ENCODE results near the gene CENPN. TPM values are rescaled to one million over a fixed set of nuclear protein-coding genes. Genes with fewer than 3 reads are reported as not detected.

Gene CENPN
- polyA plus RNA-seq, 2 of the 4 experiments (the other 2 are of a cell fraction), result 82.6 to 101 TPM

DNA sequence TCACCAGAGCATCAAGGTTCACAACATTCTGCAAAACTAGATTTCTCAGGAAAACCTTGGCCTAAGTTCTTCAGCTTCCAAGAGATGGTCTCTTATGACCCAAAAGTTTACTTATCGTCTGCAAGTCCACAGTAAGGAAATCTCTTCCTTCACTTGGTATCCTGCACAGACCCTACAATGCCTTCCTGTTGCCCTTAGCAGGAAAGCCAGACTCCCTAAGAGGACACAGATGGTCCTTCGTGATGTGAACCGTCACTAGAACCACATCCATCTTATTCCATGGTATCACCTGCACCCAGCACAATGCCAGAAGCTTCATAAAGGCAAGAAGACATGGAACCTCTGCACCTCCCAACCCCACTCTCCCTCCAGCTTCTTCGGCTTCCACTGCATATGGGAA is 34.4 kb upstream of the CENPN start:
- Histone ChIP-seq H3K27ac (no peak overlapping the region), H3K4me1 (peaks cover 25% of the 10 kb centered on the region), H3K9me3 (no peaks in the 10 kb centered on the region), H3K4me3 (no peak overlapping the region), H3K4me2 (no peak overlapping the region)
- no peak for ATAC-seq
- WGBS (ENCODE audit: missing lambda C conversion rate), result 95% methylated on average over 4 of the region's 4 CpGs
- POLR2A ChIA-PET, result no interaction called here
- CTCF ChIA-PET, result interaction anchor here (0.7 to 1.5 kb wide), 5 partner anchors 11 to 32 kb away, joined by 3 to 5 read pairs (median 3); no protein-coding TSS in a partner anchor
- FAIRE-seq, result no peak
- TF ChIP-seq, protein P1, sequence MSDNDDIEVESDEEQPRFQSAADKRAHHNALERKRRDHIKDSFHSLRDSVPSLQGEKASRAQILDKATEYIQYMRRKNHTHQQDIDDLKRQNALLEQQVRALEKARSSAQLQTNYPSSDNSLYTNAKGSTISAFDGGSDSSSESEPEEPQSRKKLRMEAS (IDR thresholded peaks at IDR 0.05), result no peak
- no peak for TF ChIP-seq SREBF2 (IDR thresholded peaks at IDR 0.05)
- TF ChIP-seq RFX5 (IDR thresholded peaks at IDR 0.05), result no peak
- no peak for TF ChIP-seq FOXS1 (CRISPR knock-in tag; IDR thresholded peaks at IDR 0.05)
- DNase-seq (ENCODE audit: low read depth in 1 of 2, low spot score in 1 of 2), result no peak

DNA sequence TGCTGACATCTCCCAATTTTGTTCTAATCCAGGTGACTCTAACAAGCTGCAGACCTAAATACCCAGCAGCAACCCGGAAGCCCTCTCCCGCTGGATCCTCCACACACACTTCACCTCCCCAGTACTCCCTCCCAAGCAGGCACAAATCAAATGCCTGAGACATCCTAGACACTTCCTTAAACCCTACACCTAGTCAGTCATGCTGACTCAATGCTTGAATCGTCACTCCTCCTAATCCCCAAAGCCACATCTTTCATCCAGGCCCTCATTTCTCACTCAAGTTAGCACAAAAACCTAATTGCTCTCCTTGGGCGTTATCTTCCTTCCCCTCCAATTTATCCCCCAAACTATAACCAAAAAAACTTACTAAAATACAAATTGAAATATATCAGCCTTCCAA is 33.0 kb upstream of the CENPN start:
- WGBS (ENCODE audit: missing lambda C conversion rate), result 64% methylated on average over 4 of the region's 4 CpGs
- no peak overlapping the region for H3K4me3 ChIP-seq
- POLR2A ChIA-PET, result no interaction called here
- TF ChIP-seq, protein P2, sequence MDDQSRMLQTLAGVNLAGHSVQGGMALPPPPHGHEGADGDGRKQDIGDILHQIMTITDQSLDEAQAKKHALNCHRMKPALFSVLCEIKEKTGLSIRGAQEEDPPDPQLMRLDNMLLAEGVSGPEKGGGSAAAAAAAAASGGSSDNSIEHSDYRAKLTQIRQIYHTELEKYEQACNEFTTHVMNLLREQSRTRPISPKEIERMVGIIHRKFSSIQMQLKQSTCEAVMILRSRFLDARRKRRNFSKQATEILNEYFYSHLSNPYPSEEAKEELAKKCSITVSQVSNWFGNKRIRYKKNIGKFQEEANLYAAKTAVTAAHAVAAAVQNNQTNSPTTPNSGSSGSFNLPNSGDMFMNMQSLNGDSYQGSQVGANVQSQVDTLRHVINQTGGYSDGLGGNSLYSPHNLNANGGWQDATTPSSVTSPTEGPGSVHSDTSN (IDR thresholded peaks at IDR 0.05), result no peak
- TF ChIP-seq NPAS2 (CRISPR knock-in tag; IDR thresholded peaks at IDR 0.05; ENCODE audit: borderline replicate concordance) (no peak), CBX8 (IDR thresholded peaks at IDR 0.05) (no peak), HOXA7 (CRISPR knock-in tag; IDR thresholded peaks at IDR 0.05) (no peak)
- peaks cover 20% of the 10 kb centered on the region for H3K4me1 ChIP-seq
- no peak for ATAC-seq
- H3K27ac ChIP-seq, result no peak overlapping the region
- DNase-seq (ENCODE audit: low read depth in 1 of 2, low spot score in 1 of 2), result no peak
- no peak overlapping the region for H3K4me2 ChIP-seq
- H3K9me3 ChIP-seq, result no peaks in the 10 kb centered on the region
- FAIRE-seq, result no peak
- CTCF ChIA-PET, result interaction anchor here (0.6 to 2.0 kb wide), 11 partner anchors 9 to 50 kb away, joined by 3 to 9 read pairs (median 5); no protein-coding TSS in a partner anchor

DNA sequence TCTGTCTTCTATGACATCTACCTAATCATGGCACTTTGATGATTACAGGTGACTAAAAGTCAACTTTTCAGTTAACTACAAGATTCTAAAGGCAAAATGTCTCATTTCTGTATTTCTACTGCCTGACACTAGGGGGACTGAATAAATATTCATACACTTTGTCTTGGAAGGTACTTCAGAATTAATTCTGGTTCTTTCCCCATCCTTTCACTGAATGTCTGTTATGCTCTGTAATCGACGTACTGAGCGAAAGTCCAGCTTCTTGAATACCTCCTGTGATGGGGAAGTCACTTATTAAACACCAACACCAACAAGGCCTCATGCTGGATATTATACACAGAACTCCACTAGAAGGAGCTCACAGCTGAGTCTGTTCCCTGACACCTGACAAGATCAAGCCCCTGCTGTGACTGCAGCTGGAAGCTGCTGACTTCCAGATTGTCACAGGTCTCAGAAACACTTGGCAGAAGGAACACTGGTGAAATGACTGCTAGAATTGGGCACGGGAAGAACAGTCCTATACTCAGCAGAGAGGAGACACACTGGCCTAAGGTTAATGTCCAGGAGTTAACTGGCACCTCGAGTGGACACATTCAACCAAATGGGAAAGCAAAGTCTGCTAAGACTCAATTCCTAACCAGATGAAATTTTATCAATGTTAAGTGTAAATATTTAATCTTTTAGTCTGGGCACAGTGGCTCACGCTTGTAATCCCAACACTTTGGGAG is 32.2 kb upstream of the CENPN start:
- no peak overlapping the region for H3K27ac ChIP-seq
- WGBS (ENCODE audit: missing lambda C conversion rate), result 83% methylated on average over 6 of the region's 6 CpGs
- ChIA-PET CTCF (interaction anchor here (0.6 to 2.0 kb wide), 17 partner anchors 9 to 63 kb away, joined by 3 to 9 read pairs (median 4); no protein-coding TSS in a partner anchor), POLR2A (no interaction called here)
- H3K4me3 ChIP-seq, result no peak overlapping the region
- FAIRE-seq (no peak), DNase-seq (ENCODE audit: low read depth in 1 of 2, low spot score in 1 of 2) (peak in 1 of 2 experiments; percentile 20), ATAC-seq (peak; percentile 73 to 77; a peak in 5 of 6 replicates)
- H3K4me1 ChIP-seq, result peaks cover 13% of the 10 kb centered on the region
- no peak overlapping the region for H3K4me2 ChIP-seq
- TF ChIP-seq, protein P3, sequence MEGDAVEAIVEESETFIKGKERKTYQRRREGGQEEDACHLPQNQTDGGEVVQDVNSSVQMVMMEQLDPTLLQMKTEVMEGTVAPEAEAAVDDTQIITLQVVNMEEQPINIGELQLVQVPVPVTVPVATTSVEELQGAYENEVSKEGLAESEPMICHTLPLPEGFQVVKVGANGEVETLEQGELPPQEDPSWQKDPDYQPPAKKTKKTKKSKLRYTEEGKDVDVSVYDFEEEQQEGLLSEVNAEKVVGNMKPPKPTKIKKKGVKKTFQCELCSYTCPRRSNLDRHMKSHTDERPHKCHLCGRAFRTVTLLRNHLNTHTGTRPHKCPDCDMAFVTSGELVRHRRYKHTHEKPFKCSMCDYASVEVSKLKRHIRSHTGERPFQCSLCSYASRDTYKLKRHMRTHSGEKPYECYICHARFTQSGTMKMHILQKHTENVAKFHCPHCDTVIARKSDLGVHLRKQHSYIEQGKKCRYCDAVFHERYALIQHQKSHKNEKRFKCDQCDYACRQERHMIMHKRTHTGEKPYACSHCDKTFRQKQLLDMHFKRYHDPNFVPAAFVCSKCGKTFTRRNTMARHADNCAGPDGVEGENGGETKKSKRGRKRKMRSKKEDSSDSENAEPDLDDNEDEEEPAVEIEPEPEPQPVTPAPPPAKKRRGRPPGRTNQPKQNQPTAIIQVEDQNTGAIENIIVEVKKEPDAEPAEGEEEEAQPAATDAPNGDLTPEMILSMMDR (IDR thresholded peaks at IDR 0.05), result peak; percentile 48
- TF ChIP-seq TFCP2L1 (CRISPR knock-in tag; IDR thresholded peaks at IDR 0.05) (no peak), ZC3H11A (IDR thresholded peaks at IDR 0.05) (no peak), JUNB (IDR thresholded peaks at IDR 0.05) (no peak), NR3C1 (IDR thresholded peaks at IDR 0.05) (no peak), TP53 (CRISPR knock-in tag; IDR thresholded peaks at IDR 0.05) (no peak), CEBPB (IDR thresholded peaks at IDR 0.05) (no peak), ESRRA (IDR thresholded peaks at IDR 0.05; ENCODE audit: borderline replicate concordance, low read length) (no peak), GATA3 (IDR thresholded peaks at IDR 0.05; ENCODE audit: borderline replicate concordance) (no peak), SMC3 (IDR thresholded peaks at IDR 0.05) (peak; percentile 28; the same call in 1 of the 3 replicates), RAD21 (conservative IDR thresholded peaks at IDR 0.05 in 1 of 2, IDR thresholded peaks at IDR 0.05 in 1 of 2) (peak; percentile 1 to 16; a peak in 1 of 5 replicates)
- TF ChIP-seq, protein P4, sequence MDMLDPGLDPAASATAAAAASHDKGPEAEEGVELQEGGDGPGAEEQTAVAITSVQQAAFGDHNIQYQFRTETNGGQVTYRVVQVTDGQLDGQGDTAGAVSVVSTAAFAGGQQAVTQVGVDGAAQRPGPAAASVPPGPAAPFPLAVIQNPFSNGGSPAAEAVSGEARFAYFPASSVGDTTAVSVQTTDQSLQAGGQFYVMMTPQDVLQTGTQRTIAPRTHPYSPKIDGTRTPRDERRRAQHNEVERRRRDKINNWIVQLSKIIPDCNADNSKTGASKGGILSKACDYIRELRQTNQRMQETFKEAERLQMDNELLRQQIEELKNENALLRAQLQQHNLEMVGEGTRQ (IDR thresholded peaks at IDR 0.05), result no peak
- TF ChIP-seq, protein P5, sequence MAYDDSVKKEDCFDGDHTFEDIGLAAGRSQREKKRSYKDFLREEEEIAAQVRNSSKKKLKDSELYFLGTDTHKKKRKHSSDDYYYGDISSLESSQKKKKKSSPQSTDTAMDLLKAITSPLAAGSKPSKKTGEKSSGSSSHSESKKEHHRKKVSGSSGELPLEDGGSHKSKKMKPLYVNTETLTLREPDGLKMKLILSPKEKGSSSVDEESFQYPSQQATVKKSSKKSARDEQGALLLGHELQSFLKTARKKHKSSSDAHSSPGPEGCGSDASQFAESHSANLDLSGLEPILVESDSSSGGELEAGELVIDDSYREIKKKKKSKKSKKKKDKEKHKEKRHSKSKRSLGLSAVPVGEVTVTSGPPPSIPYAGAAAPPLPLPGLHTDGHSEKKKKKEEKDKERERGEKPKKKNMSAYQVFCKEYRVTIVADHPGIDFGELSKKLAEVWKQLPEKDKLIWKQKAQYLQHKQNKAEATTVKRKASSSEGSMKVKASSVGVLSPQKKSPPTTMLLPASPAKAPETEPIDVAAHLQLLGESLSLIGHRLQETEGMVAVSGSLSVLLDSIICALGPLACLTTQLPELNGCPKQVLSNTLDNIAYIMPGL (CRISPR knock-in tag; IDR thresholded peaks at IDR 0.05; ENCODE audit: borderline replicate concordance), result no peak
- no peaks in the 10 kb centered on the region for H3K9me3 ChIP-seq

All from A549 (cell line).